Loucy (cell line): Measurements from ENCODE around the gene RER1.

Experiments
- CTCF ChIP-seq: fragments of 200-600 bp; sonication (generic); conservative IDR thresholded peaks from 2 replicates; pipeline ENCODE4 v1.5.1; 2014; ENCODE audit warnings: mild to moderate bottlenecking, antibody characterized with exemption, low read length
- EZH2phosphoT487 ChIP-seq: fragments of 200-600 bp; IDR thresholded peaks from 2 replicates; pipeline ENCODE4 v1.6.1; 2018; ENCODE audit warnings: antibody characterized with exemption, mild to moderate bottlenecking, moderate library complexity, borderline replicate concordance

GRCh38 chr1:2446394-2446793 is 54.8 kb downstream of the RER1 start:
- TF ChIP-seq CTCF (no peak), EZH2phosphoT487 (no peak)
